Heart left ventricle (tissue), 16 donors: ENCODE data around the gene DCDC1. TPM values are rescaled to one million over a fixed set of nuclear protein-coding genes. Genes with fewer than 3 reads are reported as not detected.

Source experiments
- ATAC-seq, 4 donors: fragments of 200-7000 bp; cut with Tn5 transposase; one replicate each; pipeline ENCODE4 v1.9.1; 2020 to 2022; ENCODE audit warnings: moderate library complexity in 4 of 4, mild to moderate bottlenecking in 3 of 4, moderate number of reproducible peaks in 1 of 4
- DNase-seq, 5 donors: peaks; one replicate each; pipeline ENCODE4 v3.0.0-alpha.2; 2020
- H3K27ac ChIP-seq, 12 donors: fragments of 200-600 bp; sonication (generic) in 4 of 12; one replicate each; pipeline versions ENCODE4 v1.5.0 to v1.8.0; 2016 to 2022; ENCODE audit warnings: mild to moderate bottlenecking in 2 of 12
- H3K27me3 ChIP-seq, 9 donors: fragments of 200-600 bp; sonication (generic) in 2 of 9; one replicate each; pipeline versions ENCODE4 v1.5.1 to v1.8.0; 2016 to 2022; ENCODE audit warnings: mild to moderate bottlenecking in 3 of 9
- H3K36me3 ChIP-seq, 9 donors: fragments of 200-600 bp; sonication (generic) in 2 of 9; one replicate each; pipeline versions ENCODE4 v1.5.0 to v1.8.0; 2018 to 2022; ENCODE audit warnings: mild to moderate bottlenecking in 2 of 9
- H3K4me1 ChIP-seq, 12 donors: fragments of 200-600 bp; sonication (generic) in 4 of 12; one replicate each; pipeline versions ENCODE4 v1.5.0 to v1.8.0; 2016 to 2022; ENCODE audit warnings: mild to moderate bottlenecking in 3 of 12
- H3K4me3 ChIP-seq, 12 donors: fragments of 200-600 bp; sonication (generic) in 4 of 12; one replicate each; pipeline versions ENCODE4 v1.5.0 to v1.8.0; 2017 to 2022; ENCODE audit warnings: mild to moderate bottlenecking in 9 of 12, moderate library complexity in 4 of 12
- H3K9me3 ChIP-seq, 12 donors: fragments of 200-600 bp; sonication (generic) in 4 of 12; one replicate each; pipeline versions ENCODE4 v1.5.0 to v1.8.0; 2016 to 2022; ENCODE audit warnings: mild to moderate bottlenecking in 1 of 12
- CTCF ChIP-seq, 12 donors: fragments of 200-600 bp; sonication (generic) in 4 of 12; IDR thresholded peaks; one replicate each; pipeline versions ENCODE4 v1.5.0 to v1.8.0; 2018 to 2022; ENCODE audit warnings: antibody characterized with exemption in 12 of 12, mild to moderate bottlenecking in 5 of 12
- POLR2A ChIP-seq, 2 donors: fragments of 450-650 bp; IDR thresholded peaks; one replicate each; pipeline ENCODE4 v1.6.1; 2017; ENCODE audit warnings: antibody characterized with exemption in 2 of 2, mild to moderate bottlenecking in 2 of 2, moderate library complexity in 2 of 2
- WGBS, 4 donors: extraction: QIAGEN DNeasy Blood & Tissue Kit in 2 of 4; methylation state at CpG; one replicate each; pipeline versions ENCODE4 v1.1.5 to v1.1.7; 2013 to 2018; 5-methylcytosine and 5-hydroxymethylcytosine counted together
- intact Hi-C, 10 donors: fragments of 100-400 bp; cut with DNase I; formaldehyde crosslinking; loops; one replicate each; pipeline versions ENCODE4 v1.11.1 to v1.14.2; 2022
- polyA plus RNA-seq, 2 donors: library from polyadenylated mRNA; stranded (reverse); fragments of 200-250 nt; gene quantifications; one replicate each; pipeline ENCODE4 v1.2.3, GENCODE V29; 2013
- total RNA-seq, 9 donors: library from RNA; depleted of rRNA in 2 of 9; stranded (reverse); fragments of >200 nt in 2 of 9; fragmentation: NEBNext Ultra II Directional in 3 of 9; extraction: Animal tissue kit (Norgen Biotek cat#: 25700) in 3 of 9; gene quantifications; one replicate each; pipeline versions ENCODE4 v1.1.0 to v1.2.4, GENCODE V29; 2016 to 2023
- donor health status: ischemic (EF 13 %, LVEDD 7.1; RV severe dilation, severe dysfunction).
- donor health status: healthy with polysubstance abuse.
- donor health status: DM: no; HTN: yes; CAD: no.
- donor health status: DM: no; HTN: no; CAD: no.
- donor health status: ischemic (EF 25% LVEDD 6.9; RV normal size, moderate dysfunction).
- donor health status: ischemic (EF 25% LVEDD 5.7; RV mildly dilated, moderate dysfunction).
- donor health status: healthy.
- donor health status: DM: yes; HTN: yes; CAD: no.
- donor health status: ischemic (EF 35%, LVEDD 5.7; RV mildly dilated, moderate dysfunction).
- donor health status: nonischemic (EF 11% LVEDD 7.7; RV severe dilation, severe dysfunction).
- donor health status: DM: yes; HTN: yes; CAD: no.
- donor health status: PGD.
- donor health status: ischemic (EF 29% LVEDD 5.4; RV normal size, mild dysfunction).
- donor health status: nonischemic (EF 23%, LVEDD 6.1; RV moderate dilation, normal function).

The DCDC1 gene
- total and polyA plus RNA-seq, 11 donors, result 0.07 to 1.0 (median 0.12) TPM; not detected in 7

GRCh38 chr11:30938171-30938570 lies 431.4 kb downstream of the DCDC1 start:
- H3K9me3 ChIP-seq, result peaks cover 0 to 16% (median 0%) of the 10 kb centered on the region in 12 donors
- H3K36me3 ChIP-seq, result no peaks in the 10 kb centered on the region
- no peak for DNase-seq
- no peaks in the 10 kb centered on the region for H3K4me1 ChIP-seq
- H3K27me3 ChIP-seq, result peaks cover 0 to 4% (median 0%) of the 10 kb centered on the region in 9 donors
- intact Hi-C loops, result no loop called here
- WGBS, 4 donors, result 2 to 4% (median 3%) methylated on average over 5 of the region's 5 CpGs
- no peak overlapping the region for H3K4me3 ChIP-seq
- TF ChIP-seq POLR2A (IDR thresholded peaks at IDR 0.05), result no peak
- TF ChIP-seq CTCF (IDR thresholded peaks at IDR 0.05), result no peak
- H3K27ac ChIP-seq, result no peak overlapping the region
- no peak for ATAC-seq

GRCh38 chr11:30936491-30936890 lies 433.0 kb downstream of the DCDC1 start:
- no peaks in the 10 kb centered on the region for H3K4me1 ChIP-seq
- H3K27ac ChIP-seq, result no peak overlapping the region
- WGBS, 4 donors, result 49 to 62% (median 54%) methylated on average over 2 of the region's 2 CpGs
- ATAC-seq, result no peak
- H3K4me3 ChIP-seq, result no peak overlapping the region
- DNase-seq, result no peak
- intact Hi-C loops, result no loop called here
- H3K36me3 ChIP-seq, result no peaks in the 10 kb centered on the region
- H3K27me3 ChIP-seq, result peaks cover 0 to 3% (median 0%) of the 10 kb centered on the region in 9 donors
- peaks cover 0 to 16% (median 0%) of the 10 kb centered on the region in 12 donors for H3K9me3 ChIP-seq
- TF ChIP-seq CTCF (IDR thresholded peaks at IDR 0.05) (no peak), POLR2A (IDR thresholded peaks at IDR 0.05) (no peak)

GRCh38 chr11:30935861-30936260 lies 433.7 kb downstream of the DCDC1 start:
- WGBS, 4 donors, result 79 to 86% (median 83%) methylated on average over 2 of the region's 2 CpGs
- Histone ChIP-seq H3K27me3 (peaks cover 0 to 3% (median 0%) of the 10 kb centered on the region in 9 donors), H3K36me3 (no peaks in the 10 kb centered on the region), H3K27ac (no peak overlapping the region), H3K9me3 (peaks cover 0 to 16% (median 0%) of the 10 kb centered on the region in 12 donors), H3K4me3 (no peak overlapping the region), H3K4me1 (no peaks in the 10 kb centered on the region)
- DNase-seq (no peak), ATAC-seq (no peak)
- TF ChIP-seq POLR2A (IDR thresholded peaks at IDR 0.05) (no peak), CTCF (IDR thresholded peaks at IDR 0.05) (no peak)
- intact Hi-C loops, result no loop called here

DNA sequence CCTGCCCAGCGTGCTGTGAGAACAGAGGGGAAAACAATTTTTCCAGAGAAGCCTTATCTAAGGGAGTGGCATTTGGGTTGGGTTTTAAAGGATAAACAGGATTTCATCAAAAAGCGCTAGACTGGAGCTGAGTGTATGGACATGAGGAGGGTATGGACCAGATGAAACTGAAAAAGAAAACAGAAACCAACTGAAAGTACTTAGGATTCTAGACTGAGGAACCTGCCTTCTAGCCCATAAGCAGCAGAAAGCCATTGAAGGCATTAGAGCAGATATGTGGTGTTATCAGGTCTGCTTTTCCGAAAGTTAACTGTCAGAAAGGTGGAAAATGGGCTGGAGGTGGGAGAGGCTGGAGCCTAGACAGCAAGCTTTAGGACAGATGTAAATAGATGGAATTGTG lies 443.4 kb downstream of the DCDC1 start:
- ATAC-seq (no peak), DNase-seq (no peak)
- H3K4me1 ChIP-seq, result no peaks in the 10 kb centered on the region
- H3K27ac ChIP-seq, result no peak overlapping the region
- no peaks in the 10 kb centered on the region for H3K9me3 ChIP-seq
- H3K36me3 ChIP-seq, result no peaks in the 10 kb centered on the region
- intact Hi-C loops, result loop anchor here in 1 of 10 donors (10.0 kb wide), 1 partner anchor 801 kb away; no protein-coding TSS in a partner anchor
- no peak overlapping the region for H3K4me3 ChIP-seq
- WGBS, 4 donors, result 82 to 94% (median 89%) methylated on average over 3 of the region's 3 CpGs
- TF ChIP-seq POLR2A (IDR thresholded peaks at IDR 0.05) (no peak), CTCF (IDR thresholded peaks at IDR 0.05) (no peak)
- H3K27me3 ChIP-seq, result peaks cover 0 to 3% (median 0%) of the 10 kb centered on the region in 9 donors
